ENCODE measurements around the gene CMC2. TPM values are rescaled to one million over a fixed set of nuclear protein-coding genes. Genes with fewer than 3 reads are reported as not detected.

Gene CMC2
- total RNA-seq, 1 experiment from 2014 or later = 82.0 TPM

GRCh38 chr16:80947239-80947638 lies 59.4 kb downstream of the CMC2 start:
- BruUV-seq (replicated peaks) = no TSS peak
- CTCF ChIA-PET = no interaction called here
- Histone ChIP-seq H3K4me1 (ENCODE audit: control insufficient read depth, insufficient read depth, low read length) (no peaks in the 10 kb centered on the region), H3K27me3 (ENCODE audit: control insufficient read depth, insufficient read depth, low read length) (no peaks in the 10 kb centered on the region), H3K36me3 (ENCODE audit: control insufficient read depth, insufficient read depth, low read length) (no peaks in the 10 kb centered on the region), H3K27ac (ENCODE audit: low read length) (no peak overlapping the region), H3K4me3 (ENCODE audit: low read depth in 2 of 2, low read length in 2 of 2) (no peak overlapping the region), H3K9me3 (ENCODE audit: control insufficient read depth, insufficient read depth, low read depth, low read length) (no peaks in the 10 kb centered on the region)
- DNase-seq (ENCODE audit: low read depth, low spot score) = no peak
- TF ChIP-seq SIN3A (IDR thresholded peaks at IDR 0.05; ENCODE audit: borderline replicate concordance, insufficient read depth, low read depth, low read length) = no peak
- TF ChIP-seq REST (IDR thresholded peaks at IDR 0.05; ENCODE audit: insufficient read depth in 1 of 2, low read depth in 2 of 2, low read length in 1 of 2) = no peak
- no peak for TF ChIP-seq TCF7L2 (IDR thresholded peaks at IDR 0.05; ENCODE audit: low read depth, low read length)
- TF ChIP-seq POLR2AphosphoS5 (IDR thresholded peaks at IDR 0.05; ENCODE audit: low read depth, low read length) = no peak
- no peak for TF ChIP-seq CTCF (IDR thresholded peaks at IDR 0.05)
- intact Hi-C loops (cut with micrococcal nuclease; ENCODE audit: unreplicated experiment) = no loop called here
- POLR2A ChIA-PET = no interaction called here
- in situ Hi-C loops (cut with HindIII; ENCODE audit: low pct_unique_long_range_greater_than_20kb, low sequenced_read_pairs) = no loop called here
- no peak for ATAC-seq

GRCh38 chr16:80946481-80946880 lies 60.2 kb downstream of the CMC2 start:
- in situ Hi-C loops (cut with HindIII; ENCODE audit: low pct_unique_long_range_greater_than_20kb, low sequenced_read_pairs) (no loop called here), intact Hi-C loops (cut with micrococcal nuclease; ENCODE audit: unreplicated experiment) (no loop called here)
- no TSS peak for BruUV-seq (replicated peaks)
- H3K27me3 ChIP-seq (ENCODE audit: control insufficient read depth, insufficient read depth, low read length) = no peaks in the 10 kb centered on the region
- H3K36me3 ChIP-seq (ENCODE audit: control insufficient read depth, insufficient read depth, low read length) = no peaks in the 10 kb centered on the region
- no peaks in the 10 kb centered on the region for H3K4me1 ChIP-seq (ENCODE audit: control insufficient read depth, insufficient read depth, low read length)
- no peak overlapping the region for H3K27ac ChIP-seq (ENCODE audit: low read length)
- DNase-seq (ENCODE audit: low read depth, low spot score) = no peak
- POLR2A ChIA-PET = no interaction called here
- CTCF ChIA-PET = no interaction called here
- TF ChIP-seq SIN3A (IDR thresholded peaks at IDR 0.05; ENCODE audit: borderline replicate concordance, insufficient read depth, low read depth, low read length) = no peak
- TF ChIP-seq POLR2AphosphoS5 (IDR thresholded peaks at IDR 0.05; ENCODE audit: low read depth, low read length) = no peak
- TF ChIP-seq TCF7L2 (IDR thresholded peaks at IDR 0.05; ENCODE audit: low read depth, low read length) = no peak
- no peak for TF ChIP-seq REST (IDR thresholded peaks at IDR 0.05; ENCODE audit: insufficient read depth in 1 of 2, low read depth in 2 of 2, low read length in 1 of 2)
- no peak for TF ChIP-seq CTCF (IDR thresholded peaks at IDR 0.05)
- no peaks in the 10 kb centered on the region for H3K9me3 ChIP-seq (ENCODE audit: control insufficient read depth, insufficient read depth, low read depth, low read length)
- no peak overlapping the region for H3K4me3 ChIP-seq (ENCODE audit: low read depth in 2 of 2, low read length in 2 of 2)
- ATAC-seq = no peak

Measured in Panc1 (cell line).